Measurements from ENCODE around the gene MCUB.

Gene MCUB

GRCh38 chr4:109722357-109722756 lies 162.3 kb downstream of the MCUB start:
- Histone ChIP-seq H3K9me2 (replicated peaks; ENCODE audit: insufficient read depth, low read length) (no peaks in the 10 kb centered on the region), H3K79me2 (ENCODE audit: insufficient read depth, low read length) (peaks cover 26% of the 10 kb centered on the region; the same call in 1 of the 2 replicates), H3K27ac (ENCODE audit: low read depth, low read length) (no peak overlapping the region), H3K9me3 (ENCODE audit: insufficient read depth, low read length) (no peaks in the 10 kb centered on the region), H2AFZ (ENCODE audit: low read depth, low read length, severe bottlenecking) (no peak overlapping the region), H3F3A (ENCODE audit: insufficient read depth) (no peaks in the 10 kb centered on the region; the same call in 1 of the 2 replicates), H3K36me3 (ENCODE audit: low read length) (no peaks in the 10 kb centered on the region), H3K4me2 (ENCODE audit: low read depth, low read length, poor library complexity, severe bottlenecking) (no peak overlapping the region), H3K9ac (ENCODE audit: low read length) (no peak overlapping the region), H3K27me3 (ENCODE audit: low read length) (no peaks in the 10 kb centered on the region), H3K4me3 (ENCODE audit: insufficient read depth, low read length, poor library complexity, severe bottlenecking) (no peak overlapping the region), H4K20me1 (ENCODE audit: low read depth, low read length) (no peaks in the 10 kb centered on the region)
- TF ChIP-seq CTCF (IDR thresholded peaks at IDR 0.05; ENCODE audit: insufficient read depth, low read length, poor library complexity, severe bottlenecking) (no peak), EZH2phosphoT487 (conservative IDR thresholded peaks at IDR 0.05; ENCODE audit: low read length) (no peak)

- Histone ChIP-seq H3K36me3 (ENCODE audit: low read length) (no peaks in the 10 kb centered on the region), H3K27me3 (ENCODE audit: low read length) (no peaks in the 10 kb centered on the region), H2AFZ (ENCODE audit: low read depth, low read length, severe bottlenecking) (no peak overlapping the region), H3K27ac (ENCODE audit: low read depth, low read length) (peak overlapping the region; percentile 44; the same call in 1 of the 2 replicates), H3K79me2 (ENCODE audit: insufficient read depth, low read length) (peaks cover 29% of the 10 kb centered on the region), H3K4me2 (ENCODE audit: low read depth, low read length, poor library complexity, severe bottlenecking) (peak overlapping the region; percentile 34), H3K9me2 (replicated peaks; ENCODE audit: insufficient read depth, low read length) (no peaks in the 10 kb centered on the region), H3K9ac (ENCODE audit: low read length) (no peak overlapping the region), H3K4me3 (ENCODE audit: insufficient read depth, low read length, poor library complexity, severe bottlenecking) (no peak overlapping the region), H3F3A (ENCODE audit: insufficient read depth) (no peaks in the 10 kb centered on the region; the same call in 1 of the 2 replicates), H4K20me1 (ENCODE audit: low read depth, low read length) (no peaks in the 10 kb centered on the region), H3K9me3 (ENCODE audit: insufficient read depth, low read length) (no peaks in the 10 kb centered on the region)
- TF ChIP-seq EZH2phosphoT487 (conservative IDR thresholded peaks at IDR 0.05; ENCODE audit: low read length) (no peak), CTCF (IDR thresholded peaks at IDR 0.05; ENCODE audit: insufficient read depth, low read length, poor library complexity, severe bottlenecking) (no peak)
These were observed 163.1 kb downstream of the MCUB start for GRCh38 chr4:109723110-109723509.

GRCh38 chr4:109728385-109728784 lies 168.3 kb downstream of the MCUB start:
- peak overlapping the region; percentile 87 for H3K4me2 ChIP-seq (ENCODE audit: low read depth, low read length, poor library complexity, severe bottlenecking)
- H2AFZ ChIP-seq (ENCODE audit: low read depth, low read length, severe bottlenecking) = no peak overlapping the region
- peak overlapping the region; percentile 71 for H3K9ac ChIP-seq (ENCODE audit: low read length)
- no peaks in the 10 kb centered on the region for H3K36me3 ChIP-seq (ENCODE audit: low read length)
- peaks cover 24% of the 10 kb centered on the region for H3K79me2 ChIP-seq (ENCODE audit: insufficient read depth, low read length)
- H3F3A ChIP-seq (ENCODE audit: insufficient read depth) = no peaks in the 10 kb centered on the region; the same call in 1 of the 2 replicates
- H3K9me2 ChIP-seq (replicated peaks; ENCODE audit: insufficient read depth, low read length) = no peaks in the 10 kb centered on the region
- H3K9me3 ChIP-seq (ENCODE audit: insufficient read depth, low read length) = no peaks in the 10 kb centered on the region
- no peaks in the 10 kb centered on the region for H3K27me3 ChIP-seq (ENCODE audit: low read length)
- TF ChIP-seq EZH2phosphoT487 (conservative IDR thresholded peaks at IDR 0.05; ENCODE audit: low read length) = no peak
- TF ChIP-seq CTCF (IDR thresholded peaks at IDR 0.05; ENCODE audit: insufficient read depth, low read length, poor library complexity, severe bottlenecking) = no peak
- H3K4me3 ChIP-seq (ENCODE audit: insufficient read depth, low read length, poor library complexity, severe bottlenecking) = peak overlapping the region; percentile 68
- H4K20me1 ChIP-seq (ENCODE audit: low read depth, low read length) = no peaks in the 10 kb centered on the region
- H3K27ac ChIP-seq (ENCODE audit: low read depth, low read length) = no peak overlapping the region

Data from SU-DHL-6 (cell line).